Stromal cell of bone marrow (primary cell): Measurements from ENCODE around the gene PRR7.

Experiments
- DNase-seq: peaks from one replicate; pipeline ENCODE4 v3.0.0-alpha.2; 2012; ENCODE audit warnings: low read depth

PRR7 gene

DNA sequence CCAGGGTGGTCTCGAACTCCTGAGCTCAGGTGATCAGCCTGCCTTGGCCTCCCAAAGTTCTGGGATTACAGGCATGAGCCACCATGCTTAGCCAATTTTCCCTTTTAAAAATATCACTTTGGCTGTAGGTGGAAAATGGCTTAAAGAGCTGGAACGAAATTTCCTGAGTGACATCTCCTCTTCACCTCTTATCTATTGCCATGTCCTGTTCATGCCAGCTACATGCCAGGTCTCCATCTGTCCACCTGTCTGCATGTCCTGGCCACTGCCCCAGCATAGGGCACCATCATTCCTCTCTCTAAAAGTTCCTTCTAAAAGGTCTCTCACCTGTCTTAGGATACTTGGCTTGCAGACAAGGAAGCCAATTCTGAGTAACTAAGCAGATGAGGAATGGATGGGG lies 22.9 kb upstream of the PRR7 start:
- DNase-seq, result no peak

DNA sequence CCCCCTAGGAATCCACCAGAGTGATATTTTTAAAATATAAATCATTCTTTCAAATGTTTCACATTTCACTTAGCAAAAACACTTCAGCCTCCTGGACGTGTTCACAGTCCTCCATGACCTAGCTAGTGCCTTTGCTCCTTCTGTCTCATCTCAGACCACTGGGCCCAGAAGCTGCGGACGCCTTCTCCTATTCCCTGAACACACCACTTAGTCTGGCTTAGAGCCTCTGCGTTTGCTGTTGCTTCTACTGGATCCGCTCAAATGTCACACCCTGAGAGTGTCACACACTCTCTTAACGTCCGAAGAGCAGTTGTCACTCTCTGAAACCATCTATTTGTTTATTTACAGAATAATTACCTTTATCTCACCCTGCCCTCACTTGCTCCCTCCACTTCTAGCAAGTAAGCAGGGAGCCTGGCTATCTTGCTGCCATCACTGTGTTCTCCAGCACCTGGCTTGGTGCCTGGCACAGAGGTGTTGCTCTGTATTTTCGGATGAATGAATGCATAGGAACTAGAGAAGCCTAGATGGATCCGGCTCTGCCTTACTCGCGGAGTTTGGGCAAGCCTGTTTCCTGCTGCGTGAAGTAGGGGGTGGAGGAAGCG lies 21.3 kb upstream of the PRR7 start:
- no peak for DNase-seq

DNA sequence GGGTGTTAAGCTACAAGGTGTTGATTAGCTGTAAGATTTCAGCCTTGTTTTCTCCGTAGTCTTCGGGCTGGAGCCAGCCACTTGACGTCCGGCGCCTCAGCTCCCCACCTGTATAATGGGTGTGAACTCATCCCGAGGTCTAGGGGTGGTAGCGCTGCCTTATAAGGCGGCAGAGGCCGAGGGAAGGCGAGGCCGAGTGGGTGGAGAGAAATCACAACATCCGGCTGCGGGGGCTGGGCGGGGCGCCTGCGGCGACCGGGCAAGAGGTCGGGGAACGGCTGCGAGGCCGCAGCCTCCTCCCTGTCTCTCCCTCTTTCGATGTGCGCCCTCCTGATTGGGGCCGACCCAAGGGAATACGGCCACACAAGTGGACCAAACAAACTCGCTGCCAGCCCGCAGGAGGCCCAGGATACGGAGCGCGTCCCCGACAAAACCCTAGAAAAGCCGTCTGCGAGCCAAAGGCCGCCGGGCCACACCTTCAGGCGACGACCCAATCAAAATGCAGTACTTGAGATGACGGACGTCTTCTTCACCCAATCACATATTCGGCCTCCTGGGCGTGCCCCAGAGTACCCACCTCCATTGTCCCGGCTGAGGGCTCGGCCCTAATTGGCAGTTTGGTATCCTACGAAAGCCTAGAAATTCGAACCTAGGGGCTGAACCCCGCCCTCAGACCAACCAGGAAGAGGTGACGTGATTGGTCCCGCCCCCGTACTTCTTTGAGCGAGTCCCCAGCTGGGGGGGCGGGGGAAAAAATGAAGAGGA lies 20.6 kb upstream of the PRR7 start:
- DNase-seq, result peak; percentile 100

DNA sequence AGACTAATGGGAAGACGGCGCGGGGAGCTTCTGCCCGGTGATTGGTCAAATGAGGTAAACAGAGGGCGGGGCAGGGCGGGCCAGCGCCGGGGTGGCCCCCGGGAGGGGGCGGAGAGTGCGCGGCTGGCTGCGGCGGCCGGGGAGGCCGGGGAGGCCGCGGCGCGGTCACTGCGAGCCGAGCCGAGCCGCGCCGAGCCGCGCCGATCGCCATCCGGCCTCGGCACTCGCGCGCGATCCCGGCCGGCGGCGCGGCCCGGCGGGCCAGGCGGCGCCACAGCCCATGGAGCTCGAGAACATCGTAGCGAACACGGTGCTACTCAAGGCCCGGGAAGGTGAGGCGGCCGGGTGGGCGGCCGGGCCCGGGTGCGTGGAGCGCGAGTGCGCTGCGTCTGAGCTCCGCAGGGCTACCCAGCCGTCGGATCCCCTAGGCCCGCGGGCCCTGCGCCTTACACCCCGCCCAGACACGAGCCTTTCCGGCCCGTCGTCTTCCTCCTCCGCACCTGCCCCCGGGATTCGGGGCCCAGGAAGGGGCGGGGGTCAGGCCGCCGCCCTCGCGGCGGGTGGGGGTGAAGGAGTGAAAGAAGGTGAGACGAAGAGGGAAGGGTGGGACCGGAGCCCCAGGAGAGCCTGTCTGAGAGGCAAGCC lies 19.9 kb upstream of the PRR7 start, which contains the start of gene GRK6:
GRK6 (plus strand) TSS at position 111 of the 645 bp plus-strand sequence; CDS start at position 281, 170 bp downstream.
- no peak for DNase-seq

DNA sequence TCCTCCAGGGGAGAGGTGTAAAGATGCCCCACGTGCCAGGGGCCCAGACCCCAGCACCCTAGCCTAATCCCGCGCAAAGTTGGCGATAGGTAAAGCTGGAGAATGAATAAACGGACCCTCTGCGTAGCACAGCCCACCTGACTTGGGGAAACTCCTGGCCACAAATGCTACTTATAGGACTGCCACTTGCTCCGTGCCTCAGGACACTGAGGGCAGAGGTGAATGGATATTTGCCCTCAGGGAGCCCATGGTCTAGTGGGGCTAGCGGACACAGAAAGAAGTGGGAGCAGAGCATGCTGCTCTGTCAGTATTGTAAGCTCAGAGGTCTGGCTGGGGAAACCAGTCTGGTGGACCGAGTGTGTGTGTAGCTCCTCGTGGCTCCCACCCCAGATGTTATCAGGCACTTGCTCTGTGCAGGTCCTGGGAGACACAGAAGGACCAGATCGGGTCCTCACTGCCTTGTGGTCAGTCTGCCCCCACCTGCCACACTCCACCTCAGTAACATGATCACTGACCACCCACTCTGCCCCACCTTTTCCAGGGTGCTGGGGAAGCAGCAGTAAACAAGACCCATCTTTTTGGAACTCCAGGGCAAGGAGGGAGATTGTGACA lies 19.3 kb upstream of the PRR7 start:
- no peak for DNase-seq

DNA sequence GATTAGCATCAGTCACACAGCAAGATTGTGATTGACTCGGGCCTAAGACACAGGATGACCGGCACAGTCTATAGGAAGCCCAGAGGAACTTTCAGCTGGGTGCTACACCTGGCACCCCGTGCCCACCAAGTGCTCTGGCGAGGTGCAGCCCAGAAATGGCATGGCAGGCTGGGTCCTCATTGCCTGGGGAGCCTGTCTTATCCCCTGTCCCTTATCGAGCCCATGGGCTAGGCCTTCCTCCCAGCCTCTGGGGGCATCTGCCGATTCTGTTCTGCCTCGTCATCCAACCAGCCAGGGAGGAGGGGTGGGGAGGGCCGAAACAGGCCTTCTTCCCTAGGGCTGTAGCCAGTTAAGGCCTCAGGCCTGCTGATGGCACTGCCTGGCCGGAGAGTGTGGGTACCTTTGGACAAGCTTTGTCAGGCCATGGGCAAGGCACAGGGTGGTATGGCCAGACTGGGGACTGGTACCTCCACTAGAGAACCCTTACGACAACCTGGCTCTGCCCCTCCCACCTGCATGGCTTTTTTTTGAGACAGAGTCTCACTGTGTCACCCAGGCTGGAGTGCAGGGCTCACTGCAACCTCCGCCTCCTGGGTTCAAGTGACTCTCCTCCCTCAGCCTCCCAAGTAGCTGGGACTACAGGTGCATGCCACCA lies 18.6 kb upstream of the PRR7 start:
- no peak for DNase-seq

DNA sequence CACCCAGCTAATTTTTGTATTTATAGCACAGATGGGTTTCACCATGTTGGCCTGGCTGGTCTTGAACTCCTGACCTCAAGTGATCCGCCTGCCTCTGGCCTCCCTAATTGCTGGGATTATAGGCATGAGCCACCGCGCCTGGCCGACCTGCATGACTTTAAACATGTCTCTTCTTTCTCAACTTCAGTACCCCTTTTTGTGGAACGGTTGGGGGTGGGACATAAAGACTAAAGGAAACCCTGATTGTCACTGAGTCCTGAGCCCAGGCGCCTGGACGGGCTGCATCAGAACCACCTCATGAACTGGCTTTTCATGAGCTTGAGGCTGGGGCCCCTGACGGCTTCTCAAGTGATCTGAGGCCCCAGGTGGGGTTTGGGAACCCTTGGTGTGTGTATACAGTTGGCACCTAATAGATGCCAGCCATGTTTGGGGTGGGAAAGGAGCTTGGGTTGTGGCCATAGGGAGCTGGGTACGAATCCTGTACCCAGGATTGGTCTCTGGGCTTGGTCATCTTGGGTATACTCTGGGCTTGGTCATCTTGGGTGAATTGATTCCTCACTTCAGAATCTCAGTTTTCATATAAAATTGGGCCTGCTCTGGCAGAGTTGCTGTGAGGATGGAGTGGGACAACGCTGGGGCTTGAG lies 17.9 kb upstream of the PRR7 start:
- DNase-seq, result no peak

DNA sequence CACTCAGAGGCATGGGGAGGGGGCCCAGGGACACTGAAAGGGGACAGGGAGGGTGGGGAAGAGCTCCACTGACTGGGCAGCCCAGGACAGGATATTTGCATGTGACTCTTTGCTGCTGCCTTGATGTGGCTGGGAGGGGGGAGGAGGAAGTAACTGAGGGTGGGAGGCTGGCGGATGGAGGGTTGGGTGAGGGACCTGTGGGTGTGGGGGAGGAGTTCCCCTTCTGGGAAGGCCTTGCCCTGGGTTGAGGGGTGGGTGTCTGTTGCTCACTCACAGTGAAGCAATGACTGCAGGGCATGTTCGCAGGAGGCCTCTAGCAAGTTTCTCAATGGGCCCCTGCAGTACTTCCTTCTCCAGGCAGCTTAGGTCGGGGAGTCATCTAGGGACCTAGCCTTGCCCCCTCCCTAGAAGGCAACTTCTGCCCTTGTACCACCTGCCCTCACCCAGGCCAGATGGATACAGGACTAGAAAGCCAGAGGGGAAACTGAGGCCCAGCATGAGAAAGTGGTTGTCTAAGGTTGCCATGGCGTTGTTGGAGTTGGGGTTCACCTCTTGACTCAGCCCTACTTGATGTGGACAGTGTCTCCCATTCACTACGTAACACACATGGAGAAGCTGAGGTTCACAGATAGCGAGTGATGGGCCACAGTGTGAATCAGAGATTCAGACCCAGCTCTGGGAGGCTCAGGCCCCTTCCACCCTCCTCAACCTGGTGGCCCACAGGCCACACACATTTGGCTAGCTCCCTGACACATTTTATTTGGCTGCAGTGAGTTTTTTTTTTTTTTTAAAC lies 17.2 kb upstream of the PRR7 start:
- DNase-seq, result no peak

DNA sequence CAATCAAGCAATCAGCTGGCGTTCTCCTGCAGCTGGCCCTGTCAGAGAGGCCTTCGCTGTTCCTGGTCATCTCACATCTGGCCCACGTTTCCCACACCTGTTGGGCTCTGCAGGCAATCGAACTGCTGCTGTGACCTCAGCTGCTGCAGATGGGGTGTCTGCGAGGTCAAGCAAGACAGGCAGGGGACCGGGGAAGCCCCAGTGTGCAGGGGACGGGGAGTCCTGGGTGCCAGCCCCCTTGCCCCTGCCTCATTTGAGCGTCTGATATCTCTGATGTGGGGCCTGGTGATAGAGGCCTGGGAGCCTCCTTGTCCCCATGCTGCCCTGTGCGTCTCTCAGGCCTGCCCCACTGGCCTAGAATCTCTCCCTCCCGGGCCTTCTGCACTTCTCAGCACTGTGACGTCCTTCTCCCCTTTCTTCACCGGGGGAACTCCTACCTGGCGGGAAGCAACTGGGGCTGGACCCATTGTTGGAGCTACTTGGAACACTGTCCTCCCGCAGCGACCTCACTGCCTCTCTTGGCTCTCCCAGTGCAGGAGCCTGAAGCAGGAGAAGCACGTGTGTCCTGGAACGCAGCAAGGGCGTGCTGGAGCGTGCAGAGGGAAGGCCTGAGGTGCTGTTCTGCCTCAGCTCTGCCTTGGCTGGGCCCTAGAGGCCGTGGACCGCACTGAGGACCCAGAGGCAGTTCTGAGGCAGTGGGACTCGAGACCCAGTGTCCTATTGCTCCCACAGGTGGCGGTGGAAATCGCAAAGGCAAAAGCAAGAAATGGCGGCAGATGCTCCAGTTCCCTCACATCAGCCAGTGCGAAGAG lies 16.3 kb upstream of the PRR7 start:
- no peak for DNase-seq

DNA sequence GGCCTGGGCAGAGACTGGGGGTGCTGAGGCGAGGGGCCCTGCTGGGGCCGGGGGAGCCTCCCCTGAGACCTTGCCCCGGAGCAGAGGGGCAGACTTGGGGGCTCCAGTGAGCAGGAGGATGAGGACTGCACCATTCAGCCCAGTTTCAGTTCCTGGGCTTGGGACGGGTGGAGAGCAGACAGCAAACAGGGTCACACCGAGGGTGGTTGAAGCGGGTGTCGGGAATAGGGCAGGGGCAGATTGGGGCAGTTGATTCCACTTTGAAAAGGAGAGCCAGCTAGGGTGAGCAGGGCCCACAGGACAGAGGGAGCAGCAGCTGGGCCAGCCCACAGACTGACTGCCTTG lies 15.7 kb upstream of the PRR7 start:
- DNase-seq, result no peak

DNA sequence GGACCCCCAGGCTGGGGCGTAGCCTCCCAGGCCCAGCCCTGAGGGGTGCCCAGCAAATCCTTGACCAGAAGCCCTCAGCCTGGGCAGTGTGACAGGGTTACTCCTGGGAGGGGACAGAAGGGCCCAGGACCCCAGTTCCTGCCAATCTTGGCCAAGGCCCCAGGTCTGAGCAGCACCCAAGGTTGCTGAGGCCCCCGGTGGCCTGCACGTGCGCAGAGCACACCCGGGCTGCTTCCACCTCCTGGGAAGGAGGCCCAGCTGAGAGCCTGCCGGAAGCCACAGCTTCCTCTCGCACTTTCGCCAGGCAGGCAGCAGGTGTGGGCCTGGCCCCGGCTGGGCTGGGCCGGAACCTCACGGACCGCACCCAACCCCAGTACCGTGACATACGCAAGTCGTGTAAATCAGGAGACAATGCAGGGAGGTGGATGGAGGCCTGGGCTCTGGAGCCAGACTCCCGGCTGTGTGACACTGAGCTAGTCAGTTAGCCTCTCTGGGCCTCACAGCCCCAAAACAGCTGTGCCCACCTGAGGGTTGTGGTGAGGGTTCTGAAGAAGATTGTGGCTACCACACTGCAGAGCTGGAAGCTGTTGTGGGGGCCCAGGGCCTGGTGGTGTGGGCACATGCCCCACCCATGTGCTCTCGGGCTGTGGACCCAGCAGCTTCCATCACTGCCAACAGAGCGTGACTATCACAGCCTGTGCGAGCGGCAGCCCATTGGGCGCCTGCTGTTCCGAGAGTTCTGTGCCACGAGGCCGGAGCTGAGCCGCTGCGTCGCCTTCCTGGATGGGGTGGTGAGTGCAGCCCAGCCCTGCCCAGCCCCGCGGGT lies 15.1 kb upstream of the PRR7 start:
- no peak for DNase-seq

DNA sequence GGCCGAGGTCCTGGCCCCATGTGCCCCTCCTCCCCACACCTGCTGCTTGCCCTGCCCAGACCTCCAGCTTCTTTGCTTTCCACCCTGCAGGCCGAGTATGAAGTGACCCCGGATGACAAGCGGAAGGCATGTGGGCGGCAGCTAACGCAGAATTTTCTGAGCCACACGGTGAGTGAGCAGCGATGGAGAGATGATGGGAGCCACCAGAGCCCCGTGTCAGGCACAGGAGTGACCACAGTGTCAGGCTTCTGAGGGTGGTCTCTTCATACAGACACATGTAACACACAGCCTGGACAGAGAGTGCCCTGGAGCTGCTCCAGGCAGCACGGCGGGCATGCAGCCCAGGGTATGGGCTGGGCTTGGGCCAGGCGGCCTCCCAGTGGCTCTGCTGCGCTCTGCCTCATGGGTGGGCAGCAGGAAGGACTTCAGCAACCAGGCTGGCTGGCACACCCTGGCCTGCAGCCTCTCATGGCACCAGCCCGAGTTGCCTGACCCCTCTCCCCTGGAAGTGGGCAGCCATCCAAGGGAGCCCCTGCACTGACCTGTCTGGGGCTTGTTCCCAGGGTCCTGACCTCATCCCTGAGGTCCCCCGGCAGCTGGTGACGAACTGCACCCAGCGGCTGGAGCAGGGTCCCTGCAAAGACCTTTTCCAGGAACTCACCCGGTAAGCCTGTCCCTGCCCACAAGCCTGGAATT lies 14.3 kb upstream of the PRR7 start:
- no peak for DNase-seq

DNA sequence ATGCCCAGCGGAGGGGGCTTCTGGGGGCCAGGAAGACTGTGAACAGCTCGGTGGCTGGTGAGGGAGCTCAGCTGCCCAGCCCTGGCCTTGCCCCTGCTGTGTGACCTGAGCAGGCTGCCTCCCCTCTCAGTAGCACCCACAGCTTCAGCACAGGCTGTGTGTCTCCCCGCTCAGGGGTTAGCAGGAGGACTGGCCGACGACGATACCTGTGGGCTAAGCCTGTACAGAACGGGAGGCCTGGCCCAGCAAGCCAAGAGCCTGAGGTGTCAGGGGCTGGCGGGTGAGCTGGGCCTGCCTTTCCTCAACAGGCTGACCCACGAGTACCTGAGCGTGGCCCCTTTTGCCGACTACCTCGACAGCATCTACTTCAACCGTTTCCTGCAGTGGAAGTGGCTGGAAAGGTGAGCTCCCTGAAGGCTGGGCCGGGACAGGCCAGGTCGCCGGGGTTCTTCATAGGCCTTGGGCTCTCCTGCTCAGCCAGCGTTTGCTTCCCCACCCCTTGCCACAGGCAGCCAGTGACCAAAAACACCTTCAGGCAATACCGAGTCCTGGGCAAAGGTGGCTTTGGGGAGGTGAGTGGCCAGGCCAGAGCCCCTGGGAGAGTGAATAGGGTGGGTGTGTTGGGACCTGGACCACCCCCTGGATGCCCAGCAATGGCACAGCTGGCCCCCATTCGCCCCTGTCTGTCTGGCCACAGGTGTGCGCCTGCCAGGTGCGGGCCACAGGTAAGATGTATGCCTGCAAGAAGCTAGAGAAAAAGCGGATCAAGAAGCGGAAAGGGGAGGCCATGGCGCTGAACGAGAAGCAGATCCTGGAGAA lies 13.6 kb upstream of the PRR7 start:
- DNase-seq, result no peak

DNA sequence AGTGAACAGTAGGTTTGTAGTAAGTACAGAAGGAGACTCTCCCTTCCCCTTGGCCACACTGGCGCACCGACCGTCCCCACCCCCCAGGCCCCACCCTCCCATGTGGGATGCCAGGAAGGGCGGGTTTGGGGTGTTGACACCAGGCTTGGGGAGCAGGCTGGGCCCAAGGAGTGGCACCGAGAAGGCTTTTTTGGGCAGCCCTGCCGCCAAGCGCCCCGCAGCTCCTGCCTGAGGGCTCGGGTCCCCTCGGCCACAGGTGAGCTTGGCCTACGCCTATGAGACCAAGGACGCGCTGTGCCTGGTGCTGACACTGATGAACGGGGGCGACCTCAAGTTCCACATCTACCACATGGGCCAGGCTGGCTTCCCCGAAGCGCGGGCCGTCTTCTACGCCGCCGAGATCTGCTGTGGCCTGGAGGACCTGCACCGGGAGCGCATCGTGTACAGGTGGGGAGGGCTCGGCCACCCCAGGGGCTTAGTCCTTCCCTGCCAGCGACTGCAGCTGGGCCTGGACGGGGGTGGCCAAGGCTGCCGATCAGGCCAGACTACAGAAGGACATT lies 12.9 kb upstream of the PRR7 start:
- DNase-seq, result no peak

DNA sequence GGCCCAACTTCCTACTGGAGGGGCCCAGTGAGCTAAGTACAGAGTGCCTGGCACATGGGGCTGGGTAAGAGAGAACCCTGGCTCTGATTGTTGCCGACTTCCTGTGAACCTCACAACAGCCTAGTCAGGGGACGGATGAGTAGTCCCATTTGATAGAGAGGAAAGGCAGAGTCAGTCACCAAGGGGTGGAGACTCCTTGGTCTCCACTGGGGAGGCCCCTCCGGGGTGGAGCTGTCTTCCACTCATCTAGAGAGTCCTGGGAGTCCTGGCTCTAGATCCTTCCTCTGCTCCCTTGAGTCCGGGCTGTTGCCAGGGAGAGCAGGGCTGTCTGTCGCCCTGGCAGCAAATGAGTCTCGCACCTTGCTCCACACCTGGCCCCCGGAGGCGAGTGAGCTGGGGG lies 12.2 kb upstream of the PRR7 start:
- DNase-seq, result no peak

DNA sequence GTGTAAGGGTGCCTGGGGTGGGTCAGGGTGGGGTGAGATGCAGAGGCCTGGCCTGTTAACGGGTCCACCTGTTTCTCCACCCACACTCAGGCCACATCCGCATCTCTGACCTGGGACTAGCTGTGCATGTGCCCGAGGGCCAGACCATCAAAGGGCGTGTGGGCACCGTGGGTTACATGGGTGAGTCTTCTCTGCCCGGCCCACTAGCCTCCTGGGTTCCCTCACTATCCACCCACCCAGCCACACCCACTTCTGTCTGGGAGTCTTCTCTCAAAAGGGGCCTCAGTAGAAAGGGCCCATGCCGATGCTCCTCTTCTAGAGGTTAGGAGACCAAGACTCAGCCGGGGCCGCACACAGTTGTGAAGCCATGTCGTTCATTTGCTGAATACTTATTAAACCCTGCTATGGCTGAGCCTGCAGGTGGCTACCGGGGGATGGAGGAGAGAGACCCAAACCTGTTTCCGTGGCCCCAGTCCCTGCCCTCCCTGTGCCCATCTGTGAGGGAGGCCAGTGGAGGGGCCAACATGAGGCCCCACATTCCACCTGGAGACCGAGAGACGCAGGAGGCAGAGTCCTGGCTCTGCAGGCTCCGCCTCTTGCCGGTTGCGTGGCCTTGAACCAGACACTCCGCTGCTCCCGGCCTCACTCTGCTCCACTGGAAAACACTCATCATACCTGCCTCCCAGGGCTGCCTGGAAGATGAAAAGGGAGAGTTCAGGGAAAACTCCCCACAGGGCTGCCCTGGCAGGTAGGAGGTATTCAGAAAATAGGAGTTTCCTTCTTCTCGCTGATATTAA lies 11.5 kb upstream of the PRR7 start:
- DNase-seq, result no peak
